Esophagus squamous epithelium (tissue), 5 donors: ENCODE data around the gene CLNS1A. TPM values are rescaled to one million over a fixed set of nuclear protein-coding genes. Genes with fewer than 3 reads are reported as not detected.
A peak's percentile ranks its signal among the peaks of the same experiment; 100 is the strongest.
"Not testable (repeated sequence)": the region's sequence is repeated elsewhere in the genome, so short reads cannot be mapped to it uniquely, and the experiment has no call there.

Source experiments
- DNase-seq: peaks from one replicate; lab custom pipeline; 2025; lab: John Stamatoyannopoulos, UW
- H3K27ac ChIP-seq, 4 donors: fragments of 200-600 bp; sonication (generic); one replicate each; pipeline ENCODE4 v1.5.1; 2016 to 2019; ENCODE audit warnings: mild to moderate bottlenecking in 1 of 4
- H3K27me3 ChIP-seq, 4 donors: fragments of 200-600 bp; sonication (generic); 1 replicate in 3 of 4; 2 replicates in 1 of 4; pipeline versions ENCODE4 v1.5.1 to v1.6.0; 2017 to 2021; ENCODE audit warnings: antibody characterized with exemption in 1 of 4
- H3K36me3 ChIP-seq, 3 donors: fragments of 200-600 bp; sonication (generic); one replicate each; pipeline ENCODE4 v1.5.1; 2016 to 2019
- H3K4me1 ChIP-seq, 3 donors: fragments of 200-600 bp; sonication (generic); one replicate each; pipeline ENCODE4 v1.5.1; 2017 to 2019
- H3K4me3 ChIP-seq, 4 donors: fragments of 200-600 bp; sonication (generic); 1 replicate in 3 of 4; 2 replicates in 1 of 4; pipeline ENCODE4 v1.5.1; 2016 to 2019; ENCODE audit warnings: mild to moderate bottlenecking in 2 of 4, moderate library complexity in 1 of 4
- H3K9me3 ChIP-seq, 3 donors: fragments of 200-600 bp; sonication (generic); one replicate each; pipeline ENCODE4 v1.5.1; 2016 to 2019
- CTCF ChIP-seq, 6 experiments: fragments of 450-650 bp in 4 of 6; fragments of 200-600 bp in 2 of 6; sonication (generic) in 2 of 6; IDR thresholded peaks; one replicate each; pipeline ENCODE4 v1.5.1; 2016 to 2019; ENCODE audit warnings: antibody characterized with exemption in 6 of 6, mild to moderate bottlenecking in 4 of 6, moderate library complexity in 4 of 6
- POLR2A ChIP-seq, 4 donors: fragments of 450-650 bp; IDR thresholded peaks; one replicate each; pipeline ENCODE4 v1.6.1; 2017; ENCODE audit warnings: antibody characterized with exemption in 4 of 4, mild to moderate bottlenecking in 4 of 4, moderate library complexity in 3 of 4
- WGBS, 2 donors: methylation state at CpG; one replicate each; pipeline ENCODE4 v1.1.5; 2018; 5-methylcytosine and 5-hydroxymethylcytosine counted together
- intact Hi-C: fragments of 100-400 bp; cut with DNase I; formaldehyde crosslinking; loops from one replicate; pipeline ENCODE4 v1.15.0; 2022
- total RNA-seq, 4 donors: library from RNA; depleted of rRNA; stranded (reverse); fragments of >200 nt; gene quantifications; one replicate each; pipeline ENCODE4 v1.1.0, GENCODE V29; 2016
- donor health status: DM: yes; HTN: yes; CAD: no.

CLNS1A gene
- total RNA-seq, 4 donors from 2014 or later: 27.5 to 140 (median 84.2) TPM

DNA sequence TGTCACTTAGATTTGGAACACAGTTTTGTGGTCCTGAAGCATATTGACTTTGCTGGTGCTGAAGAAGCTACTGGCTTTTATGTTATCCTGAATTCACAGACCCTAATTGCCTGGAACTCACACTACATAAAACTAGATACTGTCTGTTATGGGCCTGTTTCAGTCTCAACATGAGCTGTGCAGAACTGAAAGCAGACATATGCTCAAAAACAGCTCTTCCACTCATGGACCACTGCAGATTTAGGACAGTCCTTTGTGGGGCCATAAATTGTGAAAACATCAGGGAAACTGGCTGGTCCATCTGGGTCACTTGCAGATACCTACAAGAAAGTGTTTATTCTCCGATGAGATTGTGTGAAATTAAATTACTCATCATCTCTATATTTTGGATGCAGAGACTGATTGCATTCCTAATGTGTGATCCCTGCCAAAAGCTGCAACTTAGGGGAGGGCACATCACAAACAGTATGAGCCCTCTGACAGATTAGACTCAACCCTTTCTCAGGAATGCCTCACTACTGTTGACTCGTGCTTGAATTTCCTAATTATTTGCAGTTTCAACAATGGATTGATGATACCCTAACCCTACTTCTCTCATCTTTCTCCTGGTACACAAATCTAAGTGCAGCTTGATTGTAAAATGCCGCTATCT lies 10.2 kb upstream of the CLNS1A start:
- 57 to 59% methylated on average over 3 of the region's 3 CpGs for WGBS, 2 donors
- Histone ChIP-seq H3K4me3 (no peak overlapping the region), H3K4me1 (no peaks in the 10 kb centered on the region), H3K36me3 (no peaks in the 10 kb centered on the region), H3K27ac (no peak overlapping the region), H3K9me3 (no peaks in the 10 kb centered on the region), H3K27me3 (peaks cover 0 to 4% (median 0%) of the 10 kb centered on the region in 4 donors)
- intact Hi-C loops: no loop called here
- no peak for DNase-seq
- TF ChIP-seq POLR2A (IDR thresholded peaks at IDR 0.05) (no peak), CTCF (IDR thresholded peaks at IDR 0.05) (no peak)

DNA sequence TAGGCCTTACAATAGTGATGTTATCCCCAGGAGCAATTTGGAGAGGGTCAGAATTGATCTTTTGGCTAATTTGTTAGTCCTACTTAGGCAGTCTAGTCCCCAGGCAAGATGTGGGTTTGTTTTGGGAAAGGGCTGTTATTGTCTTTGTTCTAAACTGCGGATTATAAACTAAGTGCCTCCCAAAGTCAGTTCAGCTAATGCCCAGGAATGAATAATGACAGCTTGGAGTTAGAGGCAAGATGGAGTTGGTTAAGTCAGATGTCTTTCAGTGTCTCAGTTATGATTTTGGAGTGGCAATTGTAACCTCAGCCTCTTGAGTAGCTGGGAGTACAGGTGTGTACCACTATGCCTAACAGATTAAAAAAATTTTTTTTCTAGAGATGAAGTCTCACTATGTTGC lies 7.3 kb upstream of the CLNS1A start:
- peaks cover 0 to 11% (median 0%) of the 10 kb centered on the region in 3 donors for H3K4me1 ChIP-seq
- H3K27me3 ChIP-seq: peaks cover 0 to 4% (median 0%) of the 10 kb centered on the region in 4 donors
- H3K27ac ChIP-seq: no peak overlapping the region
- 27 to 64% methylated on average over 1 of the region's 1 CpG for WGBS, 2 donors
- no peaks in the 10 kb centered on the region for H3K36me3 ChIP-seq
- intact Hi-C loops: no loop called here
- no peak for DNase-seq
- no peak for TF ChIP-seq CTCF (IDR thresholded peaks at IDR 0.05)
- no peak for TF ChIP-seq POLR2A (IDR thresholded peaks at IDR 0.05)
- H3K9me3 ChIP-seq: no peaks in the 10 kb centered on the region
- no peak overlapping the region for H3K4me3 ChIP-seq

- TF ChIP-seq POLR2A (IDR thresholded peaks at IDR 0.05): no peak
- no peak for TF ChIP-seq CTCF (IDR thresholded peaks at IDR 0.05)
- peaks cover 0 to 17% (median 5%) of the 10 kb centered on the region in 3 donors for H3K4me1 ChIP-seq
- H3K4me3 ChIP-seq: no peak overlapping the region
- no peaks in the 10 kb centered on the region for H3K36me3 ChIP-seq
- peaks cover 0 to 4% (median 0%) of the 10 kb centered on the region in 4 donors for H3K27me3 ChIP-seq
- H3K27ac ChIP-seq: no peak overlapping the region
- no peak for DNase-seq
- WGBS, 2 donors: 45 to 59% methylated on average over 2 of the region's 2 CpGs
- intact Hi-C loops: no loop called here
- H3K9me3 ChIP-seq: no peaks in the 10 kb centered on the region
Measured at GRCh38 chr11:77642228-77642627, 4.6 kb upstream of the CLNS1A start.

DNA sequence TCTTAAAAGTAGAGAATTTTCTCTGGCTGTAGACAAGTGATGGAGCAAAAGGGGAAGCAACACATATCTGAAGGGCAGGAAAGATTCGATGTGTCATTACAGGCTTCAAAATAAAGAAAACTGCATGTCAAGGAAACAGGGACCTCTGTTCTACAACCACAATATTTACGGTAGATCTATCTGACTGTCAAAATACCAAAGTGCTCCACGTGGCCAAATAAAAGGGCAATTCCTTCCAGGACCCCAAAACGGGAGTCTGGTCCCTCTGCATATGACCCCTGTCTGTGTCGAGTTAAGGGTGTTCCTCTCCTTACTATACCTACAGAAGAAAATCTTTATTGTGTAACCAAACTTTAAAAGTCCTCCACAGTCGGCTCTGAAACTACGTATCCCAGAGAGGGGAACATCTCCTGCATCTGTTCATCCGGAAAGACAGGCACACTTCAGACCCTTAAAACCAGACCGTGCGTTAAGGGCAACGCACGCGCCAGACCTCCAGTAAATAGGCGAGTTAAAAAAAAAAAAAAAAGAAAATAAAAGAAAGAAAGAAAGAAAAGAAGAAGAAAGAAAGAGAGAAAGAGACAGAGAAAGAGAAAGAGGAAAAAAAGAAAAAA lies 756 bp downstream of the CLNS1A start:
- Histone ChIP-seq H3K9me3 (no peaks in the 10 kb centered on the region), H3K36me3 (peaks cover 0 to 7% (median 0%) of the 10 kb centered on the region in 3 donors), H3K4me3 (peak overlapping the region; percentile 74 to 99 (median 90)), H3K27me3 (no peaks in the 10 kb centered on the region), H3K4me1 (peaks cover 16 to 54% (median 24%) of the 10 kb centered on the region in 3 donors), H3K27ac (peak overlapping the region in 3 of 4 donors; percentile 79 to 89 (median 89))
- intact Hi-C loops: no loop called here
- WGBS, 2 donors: 1 to 3% methylated on average over 5 to 8 of the region's 14 CpGs
- no peak for DNase-seq
- no peak for TF ChIP-seq POLR2A (IDR thresholded peaks at IDR 0.05)
- no peak for TF ChIP-seq CTCF (IDR thresholded peaks at IDR 0.05)

DNA sequence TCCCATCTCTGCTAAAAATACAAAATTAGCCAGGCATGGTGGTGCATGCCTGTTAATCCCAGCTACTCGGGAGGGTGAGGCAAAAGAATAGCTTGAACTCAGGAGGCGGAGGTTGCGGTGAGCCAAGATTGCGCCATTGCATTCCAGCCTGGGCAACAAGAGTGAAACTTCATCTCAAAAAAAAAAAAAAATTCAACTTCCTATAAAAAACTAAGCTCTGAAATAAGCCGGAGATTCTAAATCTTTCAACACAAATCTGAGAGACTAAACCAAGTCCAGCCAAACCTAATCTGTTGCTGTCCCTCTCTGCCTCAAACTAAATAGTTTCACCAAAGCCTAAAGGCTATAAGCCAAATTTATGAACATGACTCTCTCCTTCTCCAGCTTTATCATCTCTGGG lies 3.7 kb downstream of the CLNS1A start:
- peak overlapping the region; percentile 80 to 87 (median 84) for H3K27ac ChIP-seq
- DNase-seq, H3K9me3 ChIP-seq, H3K27me3 ChIP-seq, intact Hi-C loops: not testable (repeated sequence)
- H3K36me3 ChIP-seq: peaks cover 0 to 23% (median 0%) of the 10 kb centered on the region in 3 donors
- H3K4me3 ChIP-seq: peak overlapping the region in 3 of 4 donors; percentile 9 to 50 (median 18)
- 34 to 44% methylated on average over 5 of the region's 5 CpGs for WGBS, 2 donors
- H3K4me1 ChIP-seq: peaks cover 16 to 64% (median 26%) of the 10 kb centered on the region in 3 donors
